ENCODE measurements around the gene SERPINA1. TPM values are rescaled to one million over a fixed set of nuclear protein-coding genes. Genes with fewer than 3 reads are reported as not detected.
A peak's percentile ranks its signal among the peaks of the same experiment; 100 is the strongest.

The SERPINA1 gene
- total and polyA plus RNA-seq, 2 of the 13 experiments (the other 11 are each of a cell fraction or from before 2014, with no cell fraction given) = 3,266 to 11,015 TPM

- no peaks in the 10 kb centered on the region for H3K9me3 ChIP-seq (ENCODE audit: low read length)
- in situ Hi-C loops (cut with HindIII; ENCODE audit: extremely low pct_ligation_motif_present, low pct_unique_long_range_greater_than_20kb) = no loop called here
- FAIRE-seq = no peak
- H3K4me3 ChIP-seq (replicated peaks in 1 of 3; ENCODE audit: insufficient read depth in 1 of 3, low read depth in 2 of 3, low read length in 3 of 3) = no peak overlapping the region
- no peaks in the 10 kb centered on the region for H4K20me1 ChIP-seq (ENCODE audit: insufficient read depth, low read length)
- ChIA-PET POLR2A (interaction anchor here (1.3 to 1.8 kb wide), 2 partner anchors 9 to 16 kb away, joined by 3 to 7 read pairs; partner anchors contain the start of gene SERPINA6), CTCF (ENCODE audit: low intra/inter-chr PET ratio, low total read pairs) (no interaction called here)
- DNase-seq (ENCODE audit: low spot score) = no peak
- H3K36me3 ChIP-seq (replicated peaks in 1 of 2; ENCODE audit: control insufficient read depth in 1 of 2, insufficient read depth in 2 of 2, low read length in 2 of 2) = no peaks in the 10 kb centered on the region
- TF ChIP-seq ZNF207 (IDR thresholded peaks at IDR 0.05; ENCODE audit: borderline replicate concordance) = no peak
- TF ChIP-seq TEF (CRISPR knock-in tag; IDR thresholded peaks at IDR 0.05) = no peak
- TF ChIP-seq ZNF7 (CRISPR knock-in tag; IDR thresholded peaks at IDR 0.05) = peak; percentile 92
- TF ChIP-seq ZFP62 (CRISPR knock-in tag; IDR thresholded peaks at IDR 0.05) = no peak
- H2AFZ ChIP-seq (ENCODE audit: low read length) = no peak overlapping the region
- no peaks in the 10 kb centered on the region for H3K27me3 ChIP-seq (ENCODE audit: control insufficient read depth in 1 of 2, insufficient read depth in 2 of 2, low read length in 2 of 2)
- no peaks in the 10 kb centered on the region for H3K79me2 ChIP-seq (ENCODE audit: insufficient read depth, low read length)
- no peak overlapping the region for H3K9ac ChIP-seq (ENCODE audit: insufficient read depth, low read depth, low read length)
- H3K4me1 ChIP-seq (ENCODE audit: insufficient read depth, low read length) = peaks cover 69% of the 10 kb centered on the region
- no peak overlapping the region for H3K4me2 ChIP-seq (ENCODE audit: low read depth, low read length)
- intact Hi-C loops (cut with micrococcal nuclease; ENCODE audit: unreplicated experiment) = no loop called here
- no peak overlapping the region for H3K27ac ChIP-seq (ENCODE audit: extremely low read length, insufficient read depth, low read length)
- BruUV-seq (replicated peaks) = no TSS peak
- ATAC-seq = no peak
Measured at GRCh38 chr14:94332587-94332986, 55.8 kb downstream of the SERPINA1 start.

GRCh38 chr14:94332063-94332583 is 56.3 kb downstream of the SERPINA1 start:
- H3K4me1 ChIP-seq (ENCODE audit: insufficient read depth, low read length) = peaks cover 73% of the 10 kb centered on the region
- H3K27ac ChIP-seq (ENCODE audit: extremely low read length, insufficient read depth, low read length) = no peak overlapping the region
- in situ Hi-C loops (cut with HindIII; ENCODE audit: extremely low pct_ligation_motif_present, low pct_unique_long_range_greater_than_20kb) = no loop called here
- no peaks in the 10 kb centered on the region for H3K79me2 ChIP-seq (ENCODE audit: insufficient read depth, low read length)
- no peak overlapping the region for H3K4me3 ChIP-seq (replicated peaks in 1 of 3; ENCODE audit: insufficient read depth in 1 of 3, low read depth in 2 of 3, low read length in 3 of 3)
- intact Hi-C loops (cut with micrococcal nuclease; ENCODE audit: unreplicated experiment) = no loop called here
- ChIA-PET POLR2A (interaction anchor here (1.3 to 1.8 kb wide), 2 partner anchors 9 to 15 kb away, joined by 3 to 7 read pairs; partner anchors contain the start of gene SERPINA6), CTCF (ENCODE audit: low intra/inter-chr PET ratio, low total read pairs) (no interaction called here)
- H3K9me3 ChIP-seq (ENCODE audit: low read length) = no peaks in the 10 kb centered on the region
- no peak for FAIRE-seq
- no peak overlapping the region for H3K4me2 ChIP-seq (ENCODE audit: low read depth, low read length)
- BruUV-seq (replicated peaks) = no TSS peak
- TF ChIP-seq ESRRA (CRISPR knock-in tag; IDR thresholded peaks at IDR 0.05; ENCODE audit: low read depth) (no peak), ZMYM3 (CRISPR knock-in tag; IDR thresholded peaks at IDR 0.05) (peak; percentile 75), ZNF768 (CRISPR knock-in tag; IDR thresholded peaks at IDR 0.05) (peak; percentile 96), NFIB (CRISPR knock-in tag; IDR thresholded peaks at IDR 0.05; ENCODE audit: borderline replicate concordance) (no peak), HMG20B (CRISPR knock-in tag; conservative IDR thresholded peaks at IDR 0.05) (no peak), ZXDC (CRISPR knock-in tag; IDR thresholded peaks at IDR 0.05) (no peak), USF2 (IDR thresholded peaks at IDR 0.05; ENCODE audit: low read depth, low read length) (no peak), USF2 (CRISPR knock-in tag; IDR thresholded peaks at IDR 0.05; ENCODE audit: borderline replicate concordance) (no peak)
- no peak for DNase-seq (ENCODE audit: low spot score)
- no peaks in the 10 kb centered on the region for H3K27me3 ChIP-seq (ENCODE audit: control insufficient read depth in 1 of 2, insufficient read depth in 2 of 2, low read length in 2 of 2)
- H3K36me3 ChIP-seq (replicated peaks in 1 of 2; ENCODE audit: control insufficient read depth in 1 of 2, insufficient read depth in 2 of 2, low read length in 2 of 2) = no peaks in the 10 kb centered on the region
- no peak overlapping the region for H3K9ac ChIP-seq (ENCODE audit: insufficient read depth, low read depth, low read length)
- no peaks in the 10 kb centered on the region for H4K20me1 ChIP-seq (ENCODE audit: insufficient read depth, low read length)
- no peak overlapping the region for H2AFZ ChIP-seq (ENCODE audit: low read length)
- WGBS (ENCODE audit: low lambda C conversion rate) = 73% methylated on average over 5 of the region's 7 CpGs
- ATAC-seq = no peak
